NCI-H1048 (cell line): ENCODE data around the gene ACTL6A.
A peak's percentile ranks its signal among the peaks of the same experiment; 100 is the strongest.
"Not testable (repeated sequence)": the region's sequence is repeated elsewhere in the genome, so short reads cannot be mapped to it uniquely, and the experiment has no call there.

Experiments
- DNase-seq: peaks from one replicate; lab custom pipeline; 2025; lab: John Stamatoyannopoulos, UW

ACTL6A gene

DNA sequence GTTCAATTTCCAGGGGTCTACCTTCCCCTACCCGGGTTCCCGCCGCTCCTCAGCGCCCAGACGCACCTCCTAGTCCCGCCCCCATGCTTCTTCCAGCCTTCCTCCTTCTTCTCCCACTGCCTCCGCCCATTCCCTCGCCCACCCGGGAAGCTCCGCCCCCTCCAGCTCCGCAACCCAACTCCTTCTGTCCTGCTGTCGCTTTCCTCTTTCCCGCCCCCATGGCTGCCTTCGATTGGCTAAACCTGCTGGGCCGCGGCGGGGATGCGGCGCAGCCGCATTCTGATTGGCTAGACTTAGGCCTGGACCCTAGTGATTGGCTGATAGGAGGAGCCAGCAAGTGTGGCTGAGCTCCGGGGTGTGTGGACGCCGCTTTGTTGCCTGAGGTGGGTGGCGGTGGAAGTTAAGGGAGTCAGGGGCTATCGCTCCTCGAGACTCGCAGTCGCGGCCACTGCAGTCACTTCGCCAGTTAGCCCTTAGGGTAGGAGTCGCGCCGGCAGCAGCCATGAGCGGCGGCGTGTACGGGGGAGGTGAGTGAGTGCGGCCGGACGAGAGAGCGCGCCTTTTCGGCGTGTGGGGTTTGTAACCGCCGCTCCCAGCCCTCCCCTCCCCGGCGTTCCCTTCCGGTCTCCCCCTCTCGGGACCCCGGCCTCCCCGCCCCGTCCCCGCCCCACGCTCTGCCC, at the start of gene ACTL6A:
ACTL6A (plus strand) TSS at position 336 of the 680 bp plus-strand sequence; CDS start at position 503, 167 bp downstream.
- peak; percentile 99 for DNase-seq

DNA sequence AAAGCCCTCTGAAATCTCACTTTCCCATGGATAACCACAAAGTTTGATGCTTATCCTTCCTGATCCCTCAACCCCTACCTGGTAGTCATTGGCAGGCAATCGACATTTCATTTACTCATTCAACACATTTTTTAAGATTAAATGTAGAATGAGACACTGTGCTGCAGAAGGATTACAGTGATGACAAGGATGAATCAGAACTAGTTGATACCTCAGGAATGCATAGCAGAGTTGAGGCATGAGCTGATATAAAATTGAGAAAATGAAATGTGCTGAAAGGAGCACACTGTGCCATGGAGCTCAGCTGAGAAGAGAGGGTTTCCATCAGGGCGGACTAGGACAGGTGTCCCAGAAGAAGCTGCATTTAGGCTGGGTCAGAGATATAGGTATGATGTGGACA, 48.9 kb upstream of the ACTL6A start:
- no peak for DNase-seq

DNA sequence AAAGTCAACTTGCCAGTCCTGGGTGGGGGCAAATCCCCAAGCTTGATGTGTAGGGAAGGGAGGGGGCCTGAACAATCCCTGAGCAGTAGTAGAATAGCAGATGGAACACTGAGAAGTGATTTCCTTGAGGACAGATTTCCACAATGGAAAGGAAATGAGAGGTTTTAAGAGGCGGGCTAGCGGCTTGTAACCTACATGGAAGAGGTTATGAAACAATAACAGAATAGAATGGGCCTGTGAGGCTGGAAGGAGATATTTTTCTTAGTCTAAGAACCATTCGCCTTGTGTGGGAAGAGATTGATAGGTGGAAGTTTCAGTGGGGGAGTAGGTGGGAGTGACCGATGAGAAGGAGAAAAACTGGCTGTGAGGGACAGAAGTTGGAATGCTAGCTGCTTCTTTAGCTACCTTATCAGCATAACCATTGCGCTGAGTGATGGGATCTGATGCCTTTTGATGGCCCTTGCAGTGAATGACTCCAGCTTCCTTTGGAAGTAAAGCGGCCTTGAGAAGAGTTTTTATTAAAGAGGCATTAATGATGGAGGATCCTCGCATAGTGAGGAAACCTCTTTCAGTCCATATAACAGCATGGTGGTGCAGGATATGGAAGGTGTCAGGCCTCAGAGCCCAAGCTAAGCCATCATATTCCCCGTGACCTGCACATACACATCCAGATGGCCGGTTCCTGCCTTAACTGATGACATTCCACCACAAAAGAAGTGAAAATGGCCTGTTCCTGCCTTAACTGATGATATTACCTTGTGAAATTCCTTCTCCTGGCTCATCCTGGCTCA, 46.1 kb upstream of the ACTL6A start:
- DNase-seq = not testable (repeated sequence)

DNA sequence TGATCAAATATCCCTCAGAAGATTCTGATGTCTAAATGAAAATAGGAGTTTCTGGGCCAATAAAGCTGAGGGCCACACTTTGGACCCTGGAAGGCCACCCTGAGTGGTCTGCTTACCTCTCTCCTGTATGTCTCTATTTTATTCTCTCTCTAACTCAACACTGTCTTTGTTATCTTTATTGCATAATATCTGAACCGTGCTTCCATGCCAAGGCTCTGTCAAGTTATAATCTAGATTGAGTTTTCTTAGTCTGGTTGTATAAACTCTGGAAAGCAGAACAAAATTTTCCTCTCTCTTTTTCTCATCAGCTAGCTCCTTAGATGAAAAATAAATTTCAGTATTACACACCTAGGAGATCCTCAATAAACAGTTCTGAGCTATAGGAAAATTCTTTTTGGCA, 36.2 kb upstream of the ACTL6A start:
- no peak for DNase-seq

DNA sequence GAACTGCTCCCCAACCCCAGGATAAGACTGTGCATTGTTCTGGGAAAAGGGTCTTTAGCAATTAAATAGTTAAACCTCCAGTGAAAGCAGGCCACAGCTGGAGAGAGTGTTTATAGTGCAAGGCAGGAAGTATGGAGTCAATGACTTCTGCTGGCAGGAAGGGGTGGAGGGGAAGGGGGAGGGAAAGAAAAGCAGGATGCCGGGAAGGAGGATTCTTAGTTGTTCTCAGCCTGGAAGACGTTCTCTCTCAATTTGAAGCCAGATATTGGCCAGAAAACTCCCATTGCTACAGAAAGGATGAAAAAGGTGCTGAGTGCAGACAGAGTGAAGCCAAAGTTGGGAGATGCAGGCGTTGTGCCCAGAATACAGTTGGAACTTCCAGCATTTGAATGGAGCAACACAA, 35.7 kb upstream of the ACTL6A start:
- no peak for DNase-seq

DNA sequence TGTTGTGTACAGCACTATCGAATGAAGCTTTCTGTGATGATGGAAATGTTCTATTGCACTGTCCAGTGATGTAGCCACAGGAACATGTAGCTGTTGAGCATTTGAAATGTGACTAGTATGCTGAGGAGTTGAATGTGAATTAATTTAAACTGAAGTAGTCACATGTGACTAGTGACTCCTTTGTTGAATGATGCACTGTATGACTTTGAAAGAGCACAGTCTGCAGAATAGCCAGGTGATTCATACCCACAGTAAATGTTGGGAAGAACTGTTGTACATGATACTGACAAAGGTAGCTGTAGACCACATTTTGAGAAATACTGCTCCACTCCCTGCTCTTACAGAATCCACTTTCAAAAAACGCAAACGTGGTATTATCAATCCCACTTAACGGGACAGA, 34.0 kb upstream of the ACTL6A start:
- no peak for DNase-seq

DNA sequence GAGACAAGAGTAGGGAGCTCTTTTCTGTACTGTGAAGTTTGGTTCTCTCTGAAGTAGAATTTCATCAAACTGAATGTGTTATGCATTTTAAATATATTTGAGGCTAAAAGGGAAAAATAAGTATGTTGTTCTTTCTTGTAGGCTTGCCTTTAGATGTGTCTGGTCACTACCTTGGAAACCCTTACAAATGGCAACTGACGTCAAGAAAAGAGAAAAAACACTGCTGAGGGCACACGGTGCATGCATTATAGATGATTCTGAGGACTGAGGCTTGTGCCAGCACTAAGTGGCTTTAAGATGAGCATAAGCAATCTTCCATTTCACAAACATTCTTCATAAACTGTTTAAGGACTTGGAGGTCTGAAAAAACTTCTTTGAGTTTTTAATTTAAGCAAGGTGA, 31.1 kb upstream of the ACTL6A start:
- DNase-seq = no peak

DNA sequence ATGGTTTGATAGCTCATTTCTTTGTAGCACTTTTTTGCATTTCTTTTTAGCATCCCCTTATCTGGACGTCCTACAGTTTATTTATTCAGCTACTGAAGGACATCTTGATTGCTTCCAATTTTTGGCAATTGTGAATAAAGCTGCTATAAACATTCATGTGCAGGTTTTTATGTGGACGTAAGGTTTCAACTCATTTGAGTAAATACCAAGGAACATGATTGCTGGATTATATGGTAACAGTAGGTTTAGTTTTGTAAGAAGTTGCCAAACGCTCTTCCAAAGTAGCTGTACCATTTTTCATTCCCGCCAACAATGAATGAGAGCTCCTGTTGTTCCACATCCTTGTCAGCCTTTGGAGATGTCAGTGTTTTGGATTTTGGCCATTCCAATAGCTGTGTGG, 29.5 kb upstream of the ACTL6A start:
- no peak for DNase-seq

DNA sequence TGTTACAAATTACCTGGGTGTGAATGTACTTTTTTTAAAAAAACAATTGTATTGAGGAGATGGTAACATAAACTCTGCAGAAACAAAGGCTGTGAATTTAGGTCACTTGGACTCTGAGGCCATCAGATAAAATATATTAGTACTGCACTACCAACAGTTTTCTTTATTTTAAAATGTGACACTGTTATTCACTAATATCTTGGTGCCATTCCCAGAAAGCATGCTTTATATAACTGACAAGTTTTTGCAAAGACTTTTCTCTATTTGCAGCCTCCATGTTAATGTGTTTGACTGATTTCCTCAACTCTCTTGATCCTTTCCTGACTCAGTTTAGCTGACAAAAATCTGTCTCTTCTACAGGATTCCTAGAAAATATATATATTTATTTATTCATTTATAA, 26.5 kb upstream of the ACTL6A start:
- no peak for DNase-seq

DNA sequence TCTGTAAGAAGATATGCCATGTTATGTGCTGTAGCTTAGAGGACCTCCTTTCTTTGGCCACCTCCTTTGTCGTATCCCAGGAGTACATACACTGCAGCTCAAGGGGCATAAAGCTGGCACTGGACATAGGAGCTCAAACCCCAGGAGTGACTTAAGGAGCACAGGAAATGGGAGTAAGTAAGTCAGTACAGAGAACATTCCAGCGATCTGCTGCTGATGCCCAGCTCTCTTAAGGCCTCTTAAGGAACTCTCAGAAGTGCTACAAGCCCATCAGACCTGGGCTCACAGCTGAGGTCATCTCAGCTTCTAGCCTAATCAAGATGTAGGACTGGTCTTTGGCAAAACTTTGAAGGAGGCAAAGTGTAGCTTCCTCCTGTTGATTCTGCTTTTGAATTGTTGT, 21.6 kb upstream of the ACTL6A start:
- no peak for DNase-seq

DNA sequence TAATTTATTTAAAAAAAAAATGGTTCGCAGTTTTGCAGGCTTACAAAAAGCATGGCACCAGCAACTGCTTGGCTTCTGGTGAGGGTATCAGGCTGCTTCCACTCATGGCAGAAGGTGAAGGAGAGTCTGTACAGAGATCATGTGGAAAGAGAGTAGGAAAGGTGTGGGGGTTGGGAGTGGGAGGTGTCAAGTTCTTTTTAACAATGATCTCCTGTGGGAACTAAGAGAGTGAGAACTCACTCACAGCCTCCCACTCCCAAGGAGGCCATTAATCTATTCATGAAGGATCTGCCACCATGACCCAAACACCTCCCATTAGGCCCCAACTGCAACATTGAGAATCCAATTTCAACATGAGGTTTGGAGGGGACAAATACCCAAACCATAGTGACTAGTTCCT, 21.1 kb upstream of the ACTL6A start:
- no peak for DNase-seq

DNA sequence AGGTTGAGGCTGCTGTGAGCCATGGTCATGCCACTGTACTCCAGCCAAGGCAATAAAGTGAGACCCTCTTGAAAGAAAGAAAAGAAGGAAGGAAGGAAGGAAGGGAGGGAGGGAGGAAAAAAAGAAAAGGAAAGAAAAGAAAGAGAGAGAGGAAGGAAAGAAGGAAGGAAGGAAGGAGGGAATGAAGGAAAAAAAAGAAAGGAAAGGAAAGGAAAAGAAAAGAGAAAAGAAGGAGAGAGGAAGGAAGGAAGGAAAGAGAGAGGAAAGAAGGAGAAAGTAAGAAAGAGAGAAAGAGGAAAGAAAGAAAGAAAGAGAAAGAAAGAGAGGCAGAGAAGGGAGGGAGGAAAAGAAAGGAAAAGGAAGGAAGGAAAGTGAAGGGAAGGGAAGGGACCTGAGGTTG, 20.4 kb upstream of the ACTL6A start:
- DNase-seq = no peak

DNA sequence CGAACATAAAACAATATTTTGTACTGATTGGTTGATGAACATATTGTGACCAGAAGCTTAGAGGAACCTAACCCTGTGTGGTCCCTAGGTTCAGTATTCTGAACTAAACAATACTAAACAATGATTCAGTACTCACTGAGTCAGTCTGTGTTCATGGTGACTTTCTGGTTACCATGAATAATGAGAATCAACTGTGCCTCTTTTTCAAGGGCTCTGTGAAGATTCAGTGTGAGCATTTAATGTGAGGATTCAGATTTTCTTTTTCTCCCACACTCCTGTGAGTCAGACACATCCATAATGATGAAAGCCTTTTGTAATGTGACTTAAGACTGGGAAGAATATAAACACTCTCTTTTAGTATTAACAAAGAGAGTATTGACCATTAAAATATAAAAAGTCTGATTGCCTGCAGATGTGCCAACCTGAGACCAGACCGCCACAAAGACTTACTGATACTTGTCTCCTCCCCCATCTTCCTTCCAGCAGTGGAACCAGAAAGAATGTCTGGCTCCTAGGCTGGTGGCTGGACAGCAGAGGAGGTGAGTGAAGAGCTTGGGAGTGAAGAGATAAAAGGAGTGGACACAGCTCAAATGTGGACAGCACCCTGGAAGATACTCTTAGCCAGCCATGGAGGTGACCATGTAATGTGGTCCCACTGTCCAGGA, 17.6 kb upstream of the ACTL6A start:
- DNase-seq = no peak

DNA sequence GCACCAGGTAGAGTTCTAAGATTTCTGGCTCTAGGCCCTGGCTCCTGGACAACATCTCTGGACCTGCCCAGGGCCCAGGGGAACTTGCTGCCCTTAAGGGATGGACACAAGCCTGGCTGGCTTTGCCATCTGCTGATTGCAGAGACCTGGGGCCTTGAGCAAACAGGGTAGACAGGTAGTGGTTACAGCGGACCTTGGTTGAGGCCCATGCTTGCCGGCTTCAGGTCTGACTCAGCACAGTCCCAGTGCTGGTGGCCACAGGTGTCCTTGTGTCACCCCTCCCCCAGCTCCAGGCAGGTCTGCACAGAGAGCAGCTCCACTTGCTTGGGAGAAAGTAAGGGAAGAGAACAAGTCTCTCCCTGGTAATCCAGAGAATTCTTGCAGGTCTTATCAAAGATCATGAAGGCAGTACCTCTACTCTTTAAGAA, 15.9 kb upstream of the ACTL6A start:
- no peak for DNase-seq

DNA sequence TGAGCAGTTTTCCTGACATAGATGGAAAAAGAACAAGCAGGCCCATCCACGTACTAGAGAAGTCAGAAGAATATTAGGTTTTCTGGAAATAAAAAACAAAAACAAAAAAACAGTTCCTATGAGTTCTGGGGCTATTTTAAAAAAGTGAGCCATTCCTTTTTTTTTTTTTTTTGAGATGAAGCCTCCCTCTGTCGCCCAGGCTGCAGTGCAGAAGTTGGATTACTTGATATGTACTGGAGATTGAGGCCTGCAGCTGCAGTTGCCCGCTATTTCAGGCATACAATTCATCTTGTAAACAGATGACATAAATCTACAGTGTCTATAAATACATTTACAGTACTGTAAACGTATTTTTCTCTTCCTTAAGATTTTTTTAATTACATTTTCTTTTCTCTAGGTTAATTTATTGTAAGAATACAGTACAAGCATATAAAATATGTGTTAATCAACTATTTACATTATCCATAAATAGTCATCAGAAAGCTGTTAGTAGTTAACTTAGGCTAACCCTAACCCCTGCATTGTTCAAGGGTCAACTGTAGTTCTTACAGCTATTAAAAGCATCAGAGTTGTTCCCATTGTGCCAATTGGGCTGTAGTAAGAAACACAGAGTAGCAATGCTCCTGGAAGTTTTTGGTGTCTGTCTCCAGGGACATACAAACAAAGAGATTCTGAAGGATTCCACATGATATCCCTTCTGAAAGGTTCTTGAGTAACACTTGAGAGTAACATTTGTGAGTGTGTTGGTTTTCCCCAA, 11.2 kb upstream of the ACTL6A start:
- no peak for DNase-seq

DNA sequence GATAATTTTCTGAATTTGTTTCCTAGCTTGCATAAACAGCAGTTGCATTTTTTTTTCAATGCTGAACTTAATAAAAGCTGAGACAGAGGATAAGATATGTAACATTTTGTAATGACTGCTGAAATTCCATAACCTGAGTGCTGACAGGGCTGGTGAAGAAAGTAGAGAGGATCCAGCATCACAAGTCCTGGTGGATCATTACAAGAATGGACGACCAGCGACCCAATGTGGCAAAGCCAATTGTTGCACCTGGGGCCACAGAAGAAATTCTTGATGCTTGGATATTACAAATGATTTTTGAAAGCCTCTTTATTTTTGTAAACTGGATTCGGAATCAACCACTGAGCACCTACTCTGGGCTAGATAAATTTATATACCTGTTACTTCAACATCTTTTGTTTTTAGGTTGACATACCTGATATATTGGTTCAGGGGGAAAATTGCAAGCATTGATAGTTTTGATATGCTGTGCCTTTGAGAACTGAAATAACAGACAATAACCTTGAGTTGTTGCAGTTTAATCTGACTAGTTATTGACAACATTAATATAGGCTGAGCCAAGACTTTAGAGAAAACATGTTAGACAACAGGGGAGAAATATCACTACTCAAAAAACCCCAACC, 3.9 kb upstream of the ACTL6A start:
- no peak for DNase-seq

DNA sequence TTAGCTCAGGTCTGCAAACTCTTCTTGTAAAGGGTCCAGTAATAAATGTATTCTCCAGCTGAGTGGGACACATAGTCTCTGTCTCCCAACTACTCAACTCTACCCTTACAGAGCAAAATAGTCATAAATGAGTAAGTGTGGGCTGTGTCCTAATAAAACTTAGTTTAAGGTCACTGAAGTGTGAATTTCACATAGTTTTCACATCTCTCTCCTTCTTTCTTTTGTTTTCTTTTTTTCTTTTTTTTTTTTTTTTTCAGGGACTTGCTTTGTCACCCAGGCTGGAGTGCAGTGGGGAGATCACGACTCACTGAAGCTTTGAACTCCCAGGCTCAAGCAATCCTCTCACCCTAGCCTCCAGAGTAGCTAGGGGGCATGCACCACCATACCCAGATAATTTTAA, 1.9 kb upstream of the ACTL6A start:
- DNase-seq = no peak

DNA sequence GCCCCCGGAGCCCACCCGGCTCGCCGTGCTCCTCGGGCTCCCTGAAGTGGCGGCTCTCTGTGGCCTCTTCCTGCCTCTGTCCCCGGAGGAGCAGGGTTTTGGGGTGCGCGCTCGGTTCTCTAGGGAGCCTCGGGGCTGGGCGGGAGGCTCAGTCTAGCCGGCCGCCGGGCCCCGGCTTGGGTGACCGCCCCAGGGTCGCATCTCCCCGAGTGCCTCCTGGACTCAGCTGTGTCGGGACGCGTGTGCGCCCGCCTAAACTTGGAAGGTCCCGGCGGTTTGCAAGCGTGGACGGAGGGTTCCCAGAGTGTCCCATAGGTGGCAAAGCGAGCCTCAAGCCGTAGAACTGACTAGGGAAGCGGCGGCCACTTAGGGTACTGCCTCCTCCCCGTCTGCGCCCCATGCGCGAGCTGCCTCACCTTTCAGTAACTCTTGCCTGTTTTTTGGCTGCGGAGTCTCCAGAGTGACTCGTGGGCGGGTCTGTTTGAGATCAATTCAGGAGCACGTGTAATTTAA, 601 bp downstream of the ACTL6A start:
- no peak for DNase-seq

DNA sequence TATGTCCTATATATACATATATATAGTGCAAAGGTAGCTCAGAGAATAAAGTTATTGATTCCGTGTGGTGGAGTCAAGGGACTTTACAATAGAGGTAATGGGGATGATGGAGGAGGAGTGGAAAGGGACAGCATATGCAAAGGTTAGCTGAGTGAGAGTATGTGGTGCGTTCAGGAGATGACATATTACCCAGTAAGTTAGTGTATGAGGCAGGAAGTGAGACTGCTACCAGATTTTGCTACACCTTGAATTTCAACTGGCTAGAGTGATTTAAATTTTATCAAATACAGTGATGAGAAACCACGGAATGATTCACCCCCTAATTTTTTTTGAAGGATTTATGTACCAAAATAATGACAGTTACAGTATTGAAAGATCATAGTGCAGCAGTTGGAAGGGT, 2.8 kb downstream of the ACTL6A start:
- DNase-seq = no peak

DNA sequence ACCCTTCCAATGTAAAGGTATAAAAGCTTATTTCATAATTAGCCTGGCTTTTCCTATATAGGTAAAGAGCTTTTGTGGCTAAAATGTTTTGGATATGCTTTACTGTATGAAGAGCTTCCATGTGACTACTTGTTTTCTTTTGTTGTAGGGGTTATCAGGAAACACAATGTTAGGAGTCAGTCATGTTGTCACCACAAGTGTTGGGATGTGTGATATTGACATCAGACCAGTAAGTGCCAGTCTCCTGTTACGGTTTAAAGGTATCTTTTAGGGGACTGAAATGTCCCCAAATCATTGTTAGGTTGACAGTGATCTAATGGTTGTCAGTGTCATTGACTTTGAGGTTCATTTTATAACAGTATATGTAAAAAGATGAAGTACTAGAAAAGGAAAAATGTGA, 18.3 kb downstream of the ACTL6A start:
- DNase-seq = no peak

DNA sequence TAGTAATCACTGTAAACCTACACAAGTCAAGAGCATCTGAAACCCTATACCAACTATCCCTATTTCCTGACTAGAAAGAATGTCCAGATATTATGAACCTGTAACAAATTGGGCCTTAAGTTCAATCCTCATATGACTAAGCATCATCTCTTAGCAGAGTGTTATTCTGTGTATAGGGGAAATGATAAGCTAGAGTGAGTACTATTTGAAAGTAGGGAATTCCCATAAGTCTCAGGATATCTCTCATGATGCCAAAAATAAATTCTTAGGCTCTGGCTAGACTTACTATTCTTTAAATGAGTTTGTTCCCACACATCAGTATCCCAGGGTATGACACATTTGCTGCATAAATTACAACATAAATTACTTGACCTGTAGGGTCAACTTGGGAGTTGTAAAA, 26.4 kb downstream of the ACTL6A start:
- no peak for DNase-seq

DNA sequence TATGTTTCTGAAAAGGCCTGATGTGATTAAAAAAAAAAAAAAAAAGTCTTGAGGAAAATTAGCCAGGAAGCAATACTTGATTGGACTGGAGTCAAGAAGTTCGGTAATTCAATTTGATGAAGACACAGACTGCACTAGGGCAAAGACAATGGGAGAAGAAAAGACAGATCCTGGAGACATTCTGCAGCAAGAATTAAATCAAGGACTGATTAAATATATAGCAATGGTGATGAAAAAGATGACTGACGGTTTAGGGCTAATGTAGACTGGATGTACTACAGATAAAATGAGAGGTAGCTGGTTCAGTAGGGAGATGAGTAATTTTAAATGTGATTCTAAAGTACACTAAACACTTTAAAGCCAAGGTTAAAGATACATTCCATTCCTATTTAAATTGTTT, 27.9 kb downstream of the ACTL6A start:
- no peak for DNase-seq
